ENCODE results near the gene RAP1GAP2.
"Not testable (repeated sequence)": the region's sequence is repeated elsewhere in the genome, so short reads cannot be mapped to it uniquely, and the experiment has no call there.

Gene RAP1GAP2

DNA sequence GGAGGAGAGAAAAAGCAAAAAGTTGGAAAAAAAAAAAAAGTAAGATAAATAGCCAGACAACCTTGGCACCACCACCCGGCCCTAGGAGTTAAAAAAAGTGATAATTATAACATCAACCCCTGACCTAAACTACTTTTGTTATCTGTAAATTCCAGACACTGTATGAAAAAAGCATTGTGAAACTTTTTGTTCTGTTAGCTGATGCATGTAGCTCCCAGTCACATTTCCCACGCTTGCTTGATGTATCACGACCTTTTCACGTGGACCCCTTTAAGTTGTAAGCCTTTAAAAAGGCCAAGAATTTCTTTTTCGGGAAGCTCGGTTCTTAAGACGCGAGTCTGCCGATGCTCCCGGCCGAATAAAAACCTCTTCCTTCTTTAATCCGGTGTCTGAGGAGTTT, 10.9 kb upstream of the RAP1GAP2 start:
- POLR2A ChIA-PET, result not testable (repeated sequence)

DNA sequence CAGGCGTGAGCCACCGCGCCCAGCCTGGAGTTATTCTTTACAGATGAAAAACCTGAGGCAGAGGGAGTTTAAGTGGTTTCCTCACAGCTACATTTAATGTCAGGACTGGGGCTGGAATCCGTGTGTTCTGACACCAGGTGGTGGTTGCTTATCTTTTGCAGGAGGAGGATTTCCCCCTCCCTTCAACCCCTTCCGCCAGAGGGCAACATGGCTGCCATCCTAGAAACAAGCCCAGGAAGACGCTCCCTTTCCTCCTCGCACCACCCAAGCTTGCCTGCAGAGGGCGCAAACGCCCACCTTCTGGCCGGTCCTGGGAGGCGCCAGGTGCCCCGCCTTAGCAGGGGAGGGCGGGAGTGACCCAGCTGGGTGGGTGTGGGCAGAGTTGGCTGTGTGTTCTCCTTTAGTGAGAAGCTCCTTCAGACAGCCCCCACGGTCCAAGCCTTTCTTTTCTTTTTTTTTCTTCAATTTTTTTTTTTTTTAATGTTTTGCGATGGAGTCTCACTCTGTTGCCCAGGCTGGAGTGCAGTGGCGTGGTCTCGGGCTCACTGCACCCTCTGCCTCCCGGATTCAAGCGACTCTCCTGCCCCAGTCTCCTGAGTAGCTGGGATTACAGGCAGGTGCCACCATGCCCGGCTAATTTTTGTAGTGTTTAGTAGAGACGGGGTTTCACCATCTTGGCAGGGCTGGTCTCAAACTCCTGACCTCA, 9.9 kb upstream of the RAP1GAP2 start:
- H3K27ac ChIP-seq (ENCODE audit: extremely low read depth, low read depth, low read length), result no peak overlapping the region
- no peaks in the 10 kb centered on the region for H3K36me3 ChIP-seq (ENCODE audit: control insufficient read depth in 2 of 2, insufficient read depth in 1 of 2, low read length in 2 of 2)
- H3K4me3 ChIP-seq (ENCODE audit: low read depth, low read length), result no peak overlapping the region
- CTCF ChIA-PET, result interaction anchor here (0.5 to 2.6 kb wide), 41 partner anchors 8 to 868 kb away, joined by 3 to 17 read pairs (median 4); partner anchors contain the start of gene RAP1GAP2
- H3K9me3 ChIP-seq (ENCODE audit: control insufficient read depth, insufficient read depth, low read depth, low read length), result no peaks in the 10 kb centered on the region
- no peaks in the 10 kb centered on the region for H3K4me1 ChIP-seq (ENCODE audit: control insufficient read depth, insufficient read depth, low read length)
- POLR2A ChIA-PET, result interaction anchor here (0.6 to 1.1 kb wide), 6 partner anchors 8 to 850 kb away, joined by 3 to 6 read pairs (median 3); partner anchors contain the start of genes CTNS and SHPK
- TF ChIP-seq, protein P1, sequence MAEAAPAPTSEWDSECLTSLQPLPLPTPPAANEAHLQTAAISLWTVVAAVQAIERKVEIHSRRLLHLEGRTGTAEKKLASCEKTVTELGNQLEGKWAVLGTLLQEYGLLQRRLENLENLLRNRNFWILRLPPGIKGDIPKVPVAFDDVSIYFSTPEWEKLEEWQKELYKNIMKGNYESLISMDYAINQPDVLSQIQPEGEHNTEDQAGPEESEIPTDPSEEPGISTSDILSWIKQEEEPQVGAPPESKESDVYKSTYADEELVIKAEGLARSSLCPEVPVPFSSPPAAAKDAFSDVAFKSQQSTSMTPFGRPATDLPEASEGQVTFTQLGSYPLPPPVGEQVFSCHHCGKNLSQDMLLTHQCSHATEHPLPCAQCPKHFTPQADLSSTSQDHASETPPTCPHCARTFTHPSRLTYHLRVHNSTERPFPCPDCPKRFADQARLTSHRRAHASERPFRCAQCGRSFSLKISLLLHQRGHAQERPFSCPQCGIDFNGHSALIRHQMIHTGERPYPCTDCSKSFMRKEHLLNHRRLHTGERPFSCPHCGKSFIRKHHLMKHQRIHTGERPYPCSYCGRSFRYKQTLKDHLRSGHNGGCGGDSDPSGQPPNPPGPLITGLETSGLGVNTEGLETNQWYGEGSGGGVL (tag by site-specific recombination; IDR thresholded peaks at IDR 0.05), result peak; percentile 66; the same call in 1 of the 2 replicates
- TF ChIP-seq ZNF266 (tag by site-specific recombination; IDR thresholded peaks at IDR 0.05; ENCODE audit: low read depth) (no peak), OVOL3 (tag by site-specific recombination; IDR thresholded peaks at IDR 0.05) (no peak), ZNF776 (tag by site-specific recombination; IDR thresholded peaks at IDR 0.05; ENCODE audit: borderline replicate concordance) (no peak), OSR2 (tag by site-specific recombination; IDR thresholded peaks at IDR 0.05) (no peak), ZNF48 (tag by site-specific recombination; IDR thresholded peaks at IDR 0.05) (no peak), ZNF391 (tag by site-specific recombination; IDR thresholded peaks at IDR 0.05; ENCODE audit: borderline replicate concordance, low read depth) (no peak; the same call in 1 of the 2 replicates), ZNF549 (tag by site-specific recombination; IDR thresholded peaks at IDR 0.05) (no peak), ZNF747 (tag by site-specific recombination; IDR thresholded peaks at IDR 0.05) (no peak), WT1 (tag by site-specific recombination; IDR thresholded peaks at IDR 0.05) (peak; percentile 77), KLF1 (tag by site-specific recombination; IDR thresholded peaks at IDR 0.05) (peak; percentile 91), ZNF660 (tag by site-specific recombination; IDR thresholded peaks at IDR 0.05) (no peak), ZNF626 (tag by site-specific recombination; IDR thresholded peaks at IDR 0.05) (no peak), REPIN1 (tag by site-specific recombination; IDR thresholded peaks at IDR 0.05; ENCODE audit: low read depth) (no peak), ZNF248 (tag by site-specific recombination; IDR thresholded peaks at IDR 0.05) (no peak), IKZF3 (tag by site-specific recombination; IDR thresholded peaks at IDR 0.05) (peak; percentile 66), KLF16 (tag by site-specific recombination; IDR thresholded peaks at IDR 0.05) (peak; percentile 66; the same call in 1 of the 2 replicates), ZNF114 (tag by site-specific recombination; IDR thresholded peaks at IDR 0.05) (no peak), ZNF302 (tag by site-specific recombination; IDR thresholded peaks at IDR 0.05; ENCODE audit: low read depth) (no peak), ZNF423 (tag by site-specific recombination; IDR thresholded peaks at IDR 0.05) (no peak), PRDM1 (tag by site-specific recombination; IDR thresholded peaks at IDR 0.05) (no peak)
- TF ChIP-seq, protein P2, sequence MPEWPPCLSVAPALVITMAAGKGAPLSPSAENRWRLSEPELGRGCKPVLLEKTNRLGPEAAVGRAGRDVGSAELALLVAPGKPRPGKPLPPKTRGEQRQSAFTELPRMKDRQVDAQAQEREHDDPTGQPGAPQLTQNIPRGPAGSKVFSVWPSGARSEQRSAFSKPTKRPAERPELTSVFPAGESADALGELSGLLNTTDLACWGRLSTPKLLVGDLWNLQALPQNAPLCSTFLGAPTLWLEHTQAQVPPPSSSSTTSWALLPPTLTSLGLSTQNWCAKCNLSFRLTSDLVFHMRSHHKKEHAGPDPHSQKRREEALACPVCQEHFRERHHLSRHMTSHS (tag by site-specific recombination; IDR thresholded peaks at IDR 0.05), result no peak
- TF ChIP-seq, protein P3, sequence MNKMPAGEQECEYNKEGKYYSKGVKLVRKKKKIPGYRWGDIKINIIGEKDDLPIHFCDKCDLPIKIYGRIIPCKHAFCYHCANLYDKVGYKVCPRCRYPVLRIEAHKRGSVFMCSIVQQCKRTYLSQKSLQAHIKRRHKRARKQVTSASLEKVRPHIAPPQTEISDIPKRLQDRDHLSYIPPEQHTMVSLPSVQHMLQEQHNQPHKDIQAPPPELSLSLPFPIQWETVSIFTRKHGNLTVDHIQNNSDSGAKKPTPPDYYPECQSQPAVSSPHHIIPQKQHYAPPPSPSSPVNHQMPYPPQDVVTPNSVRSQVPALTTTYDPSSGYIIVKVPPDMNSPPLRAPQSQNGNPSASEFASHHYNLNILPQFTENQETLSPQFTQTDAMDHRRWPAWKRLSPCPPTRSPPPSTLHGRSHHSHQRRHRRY (tag by site-specific recombination; IDR thresholded peaks at IDR 0.05), result no peak
- TF ChIP-seq, protein P4, sequence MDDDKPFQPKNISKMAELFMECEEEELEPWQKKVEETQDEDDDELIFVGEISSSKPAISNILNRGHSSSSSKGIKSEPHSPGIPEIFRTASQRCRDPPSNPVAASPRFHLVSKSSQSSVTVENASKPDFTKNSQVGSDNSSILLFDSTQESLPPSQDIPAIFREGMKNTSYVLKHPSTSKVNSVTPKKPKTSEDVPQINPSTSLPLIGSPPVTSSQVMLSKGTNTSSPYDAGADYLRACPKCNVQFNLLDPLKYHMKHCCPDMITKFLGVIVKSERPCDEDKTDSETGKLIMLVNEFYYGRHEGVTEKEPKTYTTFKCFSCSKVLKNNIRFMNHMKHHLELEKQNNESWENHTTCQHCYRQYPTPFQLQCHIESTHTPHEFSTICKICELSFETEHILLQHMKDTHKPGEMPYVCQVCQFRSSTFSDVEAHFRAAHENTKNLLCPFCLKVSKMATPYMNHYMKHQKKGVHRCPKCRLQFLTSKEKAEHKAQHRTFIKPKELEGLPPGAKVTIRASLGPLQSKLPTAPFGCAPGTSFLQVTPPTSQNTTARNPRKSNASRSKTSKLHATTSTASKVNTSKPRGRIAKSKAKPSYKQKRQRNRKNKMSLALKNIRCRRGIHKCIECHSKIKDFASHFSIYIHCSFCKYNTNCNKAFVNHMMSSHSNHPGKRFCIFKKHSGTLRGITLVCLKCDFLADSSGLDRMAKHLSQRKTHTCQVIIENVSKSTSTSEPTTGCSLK (tag by site-specific recombination; IDR thresholded peaks at IDR 0.05), result no peak
- TF ChIP-seq, protein P5, sequence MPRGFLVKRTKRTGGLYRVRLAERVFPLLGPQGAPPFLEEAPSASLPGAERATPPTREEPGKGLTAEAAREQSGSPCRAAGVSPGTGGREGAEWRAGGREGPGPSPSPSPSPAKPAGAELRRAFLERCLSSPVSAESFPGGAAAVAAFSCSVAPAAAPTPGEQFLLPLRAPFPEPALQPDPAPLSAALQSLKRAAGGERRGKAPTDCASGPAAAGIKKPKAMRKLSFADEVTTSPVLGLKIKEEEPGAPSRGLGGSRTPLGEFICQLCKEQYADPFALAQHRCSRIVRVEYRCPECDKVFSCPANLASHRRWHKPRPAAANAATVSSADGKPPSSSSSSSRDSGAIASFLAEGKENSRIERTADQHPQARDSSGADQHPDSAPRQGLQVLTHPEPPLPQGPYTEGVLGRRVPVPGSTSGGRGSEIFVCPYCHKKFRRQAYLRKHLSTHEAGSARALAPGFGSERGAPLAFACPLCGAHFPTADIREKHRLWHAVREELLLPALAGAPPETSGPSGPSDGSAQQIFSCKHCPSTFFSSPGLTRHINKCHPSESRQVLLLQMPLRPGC (tag by site-specific recombination; IDR thresholded peaks at IDR 0.05), result no peak

More for the DNA sequence above, 10.9 kb upstream of the RAP1GAP2 start:
- H3K4me1 ChIP-seq (ENCODE audit: control insufficient read depth, insufficient read depth, low read length); H3K4me3 ChIP-seq (ENCODE audit: low read depth, low read length); H3K9me3 ChIP-seq (ENCODE audit: control insufficient read depth, insufficient read depth, low read depth, low read length); H3K27ac ChIP-seq (ENCODE audit: extremely low read depth, low read depth, low read length); H3K36me3 ChIP-seq (ENCODE audit: control insufficient read depth in 2 of 2, insufficient read depth in 1 of 2, low read length in 2 of 2): not testable (repeated sequence)
- CTCF ChIA-PET, result interaction anchor here (0.7 to 2.6 kb wide), 23 partner anchors 7 to 518 kb away, joined by 3 to 17 read pairs (median 4); no protein-coding TSS in a partner anchor
